Measurements from ENCODE around the gene RIOK1.

The RIOK1 gene

GRCh38 chr6:7410851-7411250 lies 21.2 kb downstream of the RIOK1 start:
- DNase-seq = no peak

GRCh38 chr6:7411328-7411727 lies 21.7 kb downstream of the RIOK1 start:
- no peak for DNase-seq

DNA sequence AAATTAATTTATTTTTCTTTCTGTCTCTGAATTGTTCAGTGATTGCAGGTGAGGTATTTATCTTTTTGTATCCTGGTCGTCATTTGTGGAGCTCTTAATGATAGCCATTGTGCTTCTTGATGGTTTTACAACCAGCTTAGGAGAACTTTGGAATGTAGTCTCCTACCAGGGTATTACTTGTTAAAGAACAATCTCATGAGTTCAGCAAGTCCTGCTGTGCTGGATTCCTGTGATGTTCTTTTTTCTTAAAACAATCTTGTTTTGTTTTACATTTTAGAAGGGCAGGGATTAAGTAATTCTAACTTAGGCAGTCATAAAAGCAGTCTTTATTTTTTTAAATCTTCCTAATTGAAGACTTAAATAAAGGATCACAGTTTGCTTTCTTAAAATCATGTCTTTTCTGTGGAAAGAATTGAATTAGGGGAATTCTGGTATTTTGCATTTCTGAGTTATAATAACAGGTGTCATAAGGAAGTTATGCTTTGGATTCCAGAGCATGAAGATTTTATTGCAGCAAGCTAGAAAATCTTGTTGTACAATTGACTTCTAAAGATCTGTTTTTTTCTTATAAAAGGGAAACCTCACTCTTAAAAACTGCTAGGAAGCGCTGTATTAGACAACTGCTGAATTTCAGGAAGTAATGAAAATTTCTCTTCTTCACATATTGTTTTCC lies 23.7 kb downstream of the RIOK1 start:
- DNase-seq = no peak

DNA sequence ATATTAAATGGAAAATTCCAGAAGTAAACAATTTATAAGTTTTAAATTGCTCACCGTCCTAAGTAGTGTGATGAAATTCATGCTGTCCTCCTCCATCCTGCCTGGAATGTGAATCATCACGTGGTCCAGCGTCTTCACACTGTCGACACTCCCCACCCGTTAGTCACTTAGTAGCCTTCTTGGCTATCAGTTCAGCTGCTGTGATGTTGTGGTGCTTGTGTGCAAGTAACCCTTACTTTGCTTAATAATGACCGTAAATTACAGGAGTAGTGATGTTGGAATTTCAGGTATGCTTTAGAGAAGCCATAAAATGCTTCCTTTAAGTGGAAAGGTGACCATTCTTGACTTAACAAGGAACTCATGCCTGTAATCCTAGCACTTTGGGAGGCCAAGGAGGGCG lies 25.2 kb downstream of the RIOK1 start:
- no peak for DNase-seq

DNA sequence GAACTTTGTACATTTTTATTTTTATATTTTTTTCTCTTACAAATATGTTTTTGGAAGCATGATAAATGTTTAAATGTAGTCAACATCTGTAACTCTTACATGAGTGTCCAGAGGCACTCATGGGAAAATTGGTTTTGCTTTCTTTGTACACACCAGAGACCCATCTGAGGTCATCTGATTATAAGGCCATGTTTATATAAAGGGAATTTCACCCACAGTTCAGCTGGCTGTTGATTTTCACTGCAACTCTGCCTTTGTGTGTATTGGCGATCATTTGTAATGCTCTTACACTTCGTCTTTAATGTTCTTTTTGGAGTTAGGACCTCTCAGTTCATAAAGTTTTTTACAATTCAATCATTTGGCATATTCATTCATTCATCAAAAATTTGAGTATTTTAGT lies 28.1 kb downstream of the RIOK1 start:
- no peak for DNase-seq

DNA sequence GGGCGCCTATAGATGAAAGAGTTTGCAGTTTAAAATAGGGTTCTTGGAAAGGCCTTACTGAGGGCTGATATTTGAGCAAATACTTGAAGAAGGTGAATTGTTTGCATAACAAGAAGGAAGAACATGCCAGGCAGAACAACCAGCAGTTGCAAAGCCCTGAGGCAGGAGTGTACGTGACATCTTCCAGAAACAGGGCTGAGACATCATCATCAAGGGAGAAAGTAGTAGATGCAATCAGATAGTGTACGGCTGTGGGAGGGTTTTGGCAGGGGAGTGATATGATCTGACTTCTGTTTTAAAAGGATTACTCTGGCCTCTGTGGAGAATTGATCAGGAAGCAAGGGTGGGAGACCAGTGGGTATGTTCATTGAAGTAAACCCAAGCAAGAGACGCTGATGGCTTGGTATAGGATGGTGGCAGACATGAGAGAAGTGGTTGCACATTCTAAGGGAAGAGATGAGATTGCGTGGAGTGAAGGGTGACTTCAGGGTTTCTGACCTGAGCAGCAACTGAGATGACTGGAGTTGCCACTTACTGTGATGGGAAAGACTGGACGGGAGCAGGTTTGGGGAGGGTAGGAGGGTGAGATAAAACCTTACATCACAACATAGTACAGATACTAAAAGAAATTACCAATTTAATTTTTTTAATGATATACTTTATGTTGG lies 28.8 kb downstream of the RIOK1 start:
- DNase-seq = no peak

DNA sequence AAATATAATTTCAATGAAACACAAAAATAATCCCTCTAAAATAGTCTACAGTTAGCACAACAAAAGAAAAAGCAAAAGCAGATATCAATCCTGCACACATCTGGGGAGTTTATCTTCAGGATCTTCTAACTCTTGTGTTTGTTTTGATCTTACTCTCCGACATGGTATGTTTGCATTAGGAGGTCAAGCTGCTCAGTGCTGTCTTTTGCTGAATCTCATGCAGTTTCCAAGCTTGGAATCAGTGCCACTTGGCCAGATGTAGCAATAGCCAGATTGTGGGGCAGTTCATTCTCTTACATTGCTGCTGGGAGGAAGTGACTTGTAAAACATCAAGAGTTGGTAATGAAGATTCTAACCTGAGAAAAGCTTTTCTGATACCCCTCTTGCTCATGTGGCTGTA lies 29.5 kb downstream of the RIOK1 start:
- no peak for DNase-seq

DNA sequence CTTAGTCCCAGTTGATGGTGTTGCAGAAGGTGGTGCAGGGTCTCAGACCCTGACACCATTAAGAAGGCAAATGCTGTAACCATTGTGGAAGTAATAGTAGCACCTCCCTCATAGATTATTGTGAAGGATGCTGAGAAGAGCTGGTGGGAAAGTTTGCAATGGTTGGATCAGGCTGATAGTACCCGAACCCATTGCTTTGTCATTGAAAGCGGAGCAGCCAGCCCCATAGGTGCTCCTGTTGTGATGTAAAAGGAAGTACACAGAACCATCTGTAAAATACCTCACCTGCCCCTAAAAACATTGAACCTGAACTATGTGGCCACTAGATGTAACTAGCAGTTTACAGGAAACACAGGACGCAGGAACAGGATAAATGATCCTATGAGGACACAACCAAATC lies 31.5 kb downstream of the RIOK1 start:
- DNase-seq = no peak

DNA sequence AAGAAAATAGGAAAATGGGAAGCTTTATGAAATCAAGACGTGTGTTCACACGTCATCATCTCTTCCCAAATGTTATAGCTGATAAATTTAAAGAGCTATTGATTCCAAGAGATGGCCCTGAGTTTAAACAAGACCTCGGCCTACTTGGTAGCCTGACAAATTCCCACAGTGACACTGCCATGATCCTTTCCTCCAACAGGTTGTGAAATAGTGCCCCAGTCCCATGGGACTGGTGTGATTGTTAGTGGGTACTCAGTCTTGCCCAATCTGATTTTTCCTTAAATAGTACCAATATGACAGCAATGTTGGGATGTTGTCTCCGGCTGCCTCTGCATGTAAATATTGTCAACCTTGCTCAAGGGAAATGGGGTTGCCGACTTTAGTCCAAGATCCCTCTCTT lies 34.5 kb downstream of the RIOK1 start:
- no peak for DNase-seq

- DNase-seq = peak; percentile 60 to 63
Measured at GRCh38 chr6:7424967-7425807, 35.6 kb downstream of the RIOK1 start.

DNA sequence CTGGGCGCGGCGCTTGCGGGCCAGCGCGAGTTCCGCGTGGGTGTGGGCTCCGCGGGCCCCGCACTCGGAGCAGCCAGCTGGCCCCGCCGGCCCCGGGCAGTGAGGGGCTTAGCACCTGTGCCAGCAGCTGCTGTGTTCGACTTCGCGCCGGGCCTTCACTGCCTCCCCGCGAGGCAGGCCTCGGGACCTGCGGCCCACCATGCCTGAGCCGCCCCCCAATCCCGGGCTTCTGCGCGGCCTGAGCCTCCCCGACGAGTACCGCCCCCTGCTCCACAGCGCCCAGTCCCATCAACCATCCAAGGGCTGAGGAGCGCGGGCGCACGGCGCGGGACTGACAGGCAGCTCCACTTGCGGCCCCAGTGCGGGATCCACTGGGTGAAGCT lies 36.2 kb downstream of the RIOK1 start:
- no peak for DNase-seq

DNA sequence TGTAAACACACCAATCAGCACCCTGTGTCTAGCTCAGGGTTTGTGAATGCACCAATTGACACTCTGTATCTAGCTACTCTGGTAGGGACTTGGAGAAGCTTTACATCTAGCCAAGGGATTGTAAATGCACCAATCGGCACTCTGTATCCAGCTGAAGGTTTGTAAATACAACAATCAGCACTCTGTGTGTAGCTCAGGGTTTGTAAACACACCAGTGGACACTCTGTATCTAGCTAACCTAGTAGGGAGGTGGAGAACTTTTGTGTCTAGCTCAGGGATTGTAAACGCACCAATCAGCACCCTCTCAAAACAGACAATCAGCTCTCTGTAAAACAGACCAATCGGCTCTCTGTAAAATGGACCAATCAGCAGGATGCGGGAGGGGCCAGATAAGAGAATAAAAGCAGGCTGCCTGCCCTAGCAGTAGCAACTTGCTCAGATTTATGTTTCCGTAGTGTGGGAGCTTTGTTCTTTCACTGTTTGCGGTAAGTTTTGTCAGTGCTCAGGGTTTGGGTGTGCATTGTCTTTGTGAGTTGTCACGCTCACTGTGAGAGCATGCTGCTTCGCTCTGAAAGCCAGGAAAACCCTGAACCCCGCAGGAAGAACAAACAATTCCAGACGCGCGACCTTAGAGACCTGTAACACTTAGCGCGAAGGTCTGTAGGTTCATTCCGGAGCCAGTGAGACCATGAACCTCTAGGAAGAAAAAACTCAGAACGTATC lies 37.0 kb downstream of the RIOK1 start:
- DNase-seq = no peak

DNA sequence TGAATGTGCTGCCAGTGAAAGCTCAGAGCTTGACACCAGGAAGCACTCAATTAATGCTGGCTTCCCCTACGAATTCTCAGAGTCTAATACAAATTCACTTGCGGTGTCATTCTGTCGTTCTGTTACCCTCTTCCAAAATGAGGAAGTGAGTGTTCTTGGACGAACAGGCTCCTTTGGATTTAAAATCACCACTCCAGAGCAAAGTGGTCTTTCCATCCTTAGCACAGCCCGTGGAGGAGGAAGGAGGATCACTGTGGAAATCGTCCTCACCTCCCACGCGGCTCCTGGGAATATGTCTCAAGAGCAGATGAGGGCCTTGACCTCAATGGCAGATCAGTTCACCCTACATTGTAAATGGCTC lies 41.7 kb downstream of the RIOK1 start:
- peak; percentile 57 to 61 for DNase-seq

GRCh38 chr6:7431674-7432390 lies 42.2 kb downstream of the RIOK1 start:
- no peak for DNase-seq

DNA sequence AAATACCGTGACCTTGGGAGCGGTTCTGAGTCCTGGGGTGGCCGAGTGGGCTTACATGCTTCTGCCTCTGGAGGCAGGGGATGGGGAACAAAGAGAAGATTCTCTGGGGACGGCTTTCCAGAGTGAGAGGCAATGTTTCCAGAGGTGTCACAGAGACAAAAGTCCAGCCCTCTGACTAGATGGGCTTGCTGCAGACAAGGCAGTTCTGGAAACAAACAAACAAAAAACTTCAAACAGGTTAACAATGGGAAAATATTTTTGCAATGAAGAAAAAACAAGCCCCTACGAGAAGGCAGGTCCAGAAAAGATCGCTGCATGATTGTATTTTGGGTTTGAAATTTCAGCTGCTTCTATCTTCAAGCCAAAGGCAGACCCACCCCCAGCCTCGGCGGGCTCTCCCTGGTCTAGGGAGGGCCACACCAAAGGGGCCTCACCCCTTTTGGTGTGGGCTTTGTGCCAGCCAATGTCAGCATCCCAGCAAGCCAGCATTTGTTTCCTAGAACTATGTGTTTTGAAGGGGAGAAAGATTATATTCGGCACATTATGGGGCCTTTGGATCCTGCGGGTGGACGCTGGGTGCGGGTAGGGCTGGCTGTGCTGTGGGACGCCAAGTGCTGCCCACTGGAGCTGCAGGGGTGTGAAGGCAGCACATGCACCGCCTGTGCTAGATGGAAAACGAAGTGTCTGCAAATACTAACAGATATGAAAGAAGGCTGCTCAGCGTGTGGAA lies 42.9 kb downstream of the RIOK1 start:
- DNase-seq = no peak

- no peak for DNase-seq
Measured at GRCh38 chr6:7433121-7433617, 43.6 kb downstream of the RIOK1 start.

DNA sequence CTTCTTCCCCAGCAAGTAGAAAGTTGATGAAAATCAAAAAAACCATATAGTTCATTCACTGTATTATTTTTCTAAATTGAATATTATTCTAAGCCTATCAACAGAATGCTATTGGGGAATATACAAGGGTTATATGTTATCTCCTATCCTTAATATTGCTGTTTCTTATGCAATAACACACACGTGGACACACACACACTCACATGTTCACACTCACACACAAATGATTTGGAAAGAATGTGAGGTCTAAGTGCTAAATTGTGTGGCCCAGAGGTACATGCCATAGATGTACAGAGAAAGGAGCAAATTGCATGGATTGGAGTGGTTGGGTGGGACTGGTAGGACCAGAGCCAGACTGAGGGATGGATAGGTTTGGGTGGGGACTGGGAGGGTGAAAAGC lies 45.1 kb downstream of the RIOK1 start:
- DNase-seq = no peak

- peak; percentile 66 to 76 for DNase-seq
Measured at GRCh38 chr6:7438011-7438410, 48.4 kb downstream of the RIOK1 start.

GRCh38 chr6:7439228-7439627 lies 49.6 kb downstream of the RIOK1 start:
- DNase-seq = peak; percentile 60 to 84

DNA sequence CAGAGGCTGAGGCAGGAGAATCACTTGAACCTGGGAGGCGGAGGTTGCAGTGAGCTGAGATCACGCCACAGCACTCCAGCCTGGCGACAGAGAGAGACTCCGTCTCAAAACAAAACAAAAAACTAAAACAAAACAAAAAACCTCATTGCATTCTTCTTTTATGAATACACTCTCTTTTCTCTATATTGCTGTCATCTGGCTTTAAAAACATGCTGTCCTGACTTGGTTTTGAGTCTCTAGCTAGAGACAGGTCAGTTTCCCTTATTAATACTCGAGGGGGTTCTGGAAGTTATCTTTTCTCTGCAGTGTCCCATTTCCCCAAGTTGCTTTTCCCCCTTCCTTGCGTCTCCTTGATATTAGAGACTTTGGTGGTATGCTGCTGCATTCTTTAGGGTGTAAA lies 50.9 kb downstream of the RIOK1 start:
- DNase-seq = no peak

GRCh38 chr6:7441048-7441775 lies 51.6 kb downstream of the RIOK1 start:
- no peak for DNase-seq
